Fibroblast of lung (primary cell): ENCODE data around the gene MYO7A. TPM values are rescaled to one million over a fixed set of nuclear protein-coding genes. Genes with fewer than 3 reads are reported as not detected.

Source experiments
- DNase-seq, 2 donors: peaks; one replicate each; pipeline versions ENCODE4 v3.0.0 to v3.0.0-alpha.2; 2010; ENCODE audit warnings: low read depth in 2 of 2
- H2AFZ ChIP-seq: 2 replicates; pipeline ENCODE4 v1.5.1; 2012; ENCODE audit warnings: low read length, control low read depth, inconsistent platforms
- H3K27ac ChIP-seq: 2 replicates; pipeline ENCODE4 v1.5.1; 2011; ENCODE audit warnings: low read length, control low read depth; ENCODE audit not compliant: insufficient read depth
- H3K27me3 ChIP-seq: 2 replicates; pipeline ENCODE4 v1.5.1; 2011; ENCODE audit warnings: mild to moderate bottlenecking, low read length; ENCODE audit not compliant: control insufficient read depth, insufficient read depth
- H3K36me3 ChIP-seq: 2 replicates; pipeline ENCODE4 v1.5.1; 2011; ENCODE audit warnings: low read length; ENCODE audit not compliant: control insufficient read depth, insufficient read depth
- H3K4me1 ChIP-seq: 2 replicates; pipeline ENCODE4 v1.5.1; 2011; ENCODE audit warnings: low read length; ENCODE audit not compliant: control insufficient read depth, insufficient read depth; ENCODE audit errors: extremely low read depth
- H3K4me2 ChIP-seq: 2 replicates; pipeline ENCODE4 v1.5.1; 2011; ENCODE audit warnings: low read length, control low read depth; ENCODE audit not compliant: insufficient read depth; ENCODE audit errors: extremely low read depth
- H3K4me3 ChIP-seq, 4 experiments: fragments of 200-600 bp in 1 of 4; sonication (generic) in 1 of 4; replicated peaks in 1 of 4; 2 replicates each; pipeline ENCODE4 v1.5.1; 2011 to 2016; ENCODE audit warnings: low read length in 4 of 4, low read depth in 3 of 4, mild to moderate bottlenecking in 3 of 4, control low read depth in 2 of 4, inconsistent platforms in 1 of 4, mixed read lengths in 1 of 4; ENCODE audit not compliant: insufficient read depth in 1 of 4; ENCODE audit errors: control extremely low read depth in 1 of 4
- H3K79me2 ChIP-seq: 2 replicates; pipeline ENCODE4 v1.5.1; 2012; ENCODE audit warnings: mild to moderate bottlenecking, low read length, inconsistent platforms; ENCODE audit not compliant: control insufficient read depth, insufficient read depth
- H3K9ac ChIP-seq: 2 replicates; pipeline ENCODE4 v1.5.1; 2011; ENCODE audit warnings: mild to moderate bottlenecking, low read length, control low read depth; ENCODE audit not compliant: insufficient read depth
- H3K9me3 ChIP-seq: 2 replicates; pipeline ENCODE4 v1.5.1; 2012; ENCODE audit warnings: low read depth, low read length; ENCODE audit not compliant: control insufficient read depth, insufficient read depth
- H4K20me1 ChIP-seq: 2 replicates; pipeline ENCODE4 v1.5.1; 2011; ENCODE audit warnings: low read length; ENCODE audit not compliant: control insufficient read depth, insufficient read depth; ENCODE audit errors: extremely low read depth
- EZH2 ChIP-seq: IDR thresholded peaks from 2 replicates; pipeline ENCODE4 v1.5.1; 2012; ENCODE audit warnings: low read length, control low read depth, mild to moderate bottlenecking; ENCODE audit errors: missing control alignments
- polyA plus RNA-seq, 2 donors: library from polyadenylated mRNA; depleted of rRNA in 1 of 2; stranded (reverse) in 1 of 2; unstranded in 1 of 2; fragments of >200 nt; gene quantifications; 2 replicates each; pipeline ENCODE4 v1.2.1, GENCODE V29; 2011 to 2012; ENCODE audit warnings: missing spikeins in 1 of 2
- total RNA-seq: library from RNA; depleted of rRNA; stranded (reverse); fragments of >200 nt; gene quantifications from 2 replicates; pipeline ENCODE4 v1.2.1, GENCODE V29; 2014
- TF ChIP-seq, protein P1 (sequence below), 2 donors: IDR thresholded peaks in 1 of 2; conservative IDR thresholded peaks in 1 of 2; 1 replicate in 1 of 2; 2 replicates in 1 of 2; pipeline ENCODE4 v1.5.1; 2011 to 2012; ENCODE audit warnings: low read length in 2 of 2, control low read depth in 1 of 2, inconsistent platforms in 1 of 2, low read depth in 1 of 2, mild to moderate bottlenecking in 1 of 2

MYO7A gene
- total and polyA plus RNA-seq, 2 donors (not counting 1 experiment from before 2014, with no cell fraction given), result 0.01 to 0.33 TPM

DNA sequence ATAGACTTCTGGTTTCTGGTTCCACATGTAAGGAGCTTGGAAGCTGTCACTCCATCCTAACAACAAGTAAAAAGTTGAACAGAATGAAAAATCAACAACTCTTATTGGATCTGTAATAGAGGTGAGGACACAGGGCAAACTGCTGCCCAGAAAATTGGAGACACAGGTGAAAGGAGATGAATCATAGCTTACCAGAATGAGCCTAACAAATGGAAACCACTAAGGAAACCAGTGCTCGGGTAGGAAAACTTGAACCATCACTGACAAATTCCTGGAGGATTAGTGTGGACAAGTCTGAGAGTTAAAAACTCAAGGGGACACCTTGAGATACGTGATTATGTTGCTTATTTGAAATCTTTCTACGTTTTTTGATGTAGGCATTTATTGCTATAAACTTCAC lies 121.4 kb downstream of the MYO7A start:
- Histone ChIP-seq H3K79me2 (no peaks in the 10 kb centered on the region), H4K20me1 (no peaks in the 10 kb centered on the region), H3K27me3 (no peaks in the 10 kb centered on the region), H3K9me3 (no peaks in the 10 kb centered on the region), H3K36me3 (no peaks in the 10 kb centered on the region), H3K4me3 (no peak overlapping the region), H2AFZ (peak overlapping the region; percentile 57), H3K4me1 (peaks cover 4% of the 10 kb centered on the region), H3K4me2 (no peak overlapping the region), H3K9ac (no peak overlapping the region), H3K27ac (no peak overlapping the region)
- DNase-seq, result peak in 1 of 2 donors; percentile 86
- TF ChIP-seq, protein P1, sequence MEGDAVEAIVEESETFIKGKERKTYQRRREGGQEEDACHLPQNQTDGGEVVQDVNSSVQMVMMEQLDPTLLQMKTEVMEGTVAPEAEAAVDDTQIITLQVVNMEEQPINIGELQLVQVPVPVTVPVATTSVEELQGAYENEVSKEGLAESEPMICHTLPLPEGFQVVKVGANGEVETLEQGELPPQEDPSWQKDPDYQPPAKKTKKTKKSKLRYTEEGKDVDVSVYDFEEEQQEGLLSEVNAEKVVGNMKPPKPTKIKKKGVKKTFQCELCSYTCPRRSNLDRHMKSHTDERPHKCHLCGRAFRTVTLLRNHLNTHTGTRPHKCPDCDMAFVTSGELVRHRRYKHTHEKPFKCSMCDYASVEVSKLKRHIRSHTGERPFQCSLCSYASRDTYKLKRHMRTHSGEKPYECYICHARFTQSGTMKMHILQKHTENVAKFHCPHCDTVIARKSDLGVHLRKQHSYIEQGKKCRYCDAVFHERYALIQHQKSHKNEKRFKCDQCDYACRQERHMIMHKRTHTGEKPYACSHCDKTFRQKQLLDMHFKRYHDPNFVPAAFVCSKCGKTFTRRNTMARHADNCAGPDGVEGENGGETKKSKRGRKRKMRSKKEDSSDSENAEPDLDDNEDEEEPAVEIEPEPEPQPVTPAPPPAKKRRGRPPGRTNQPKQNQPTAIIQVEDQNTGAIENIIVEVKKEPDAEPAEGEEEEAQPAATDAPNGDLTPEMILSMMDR (conservative IDR thresholded peaks at IDR 0.05 in 1 of 2, IDR thresholded peaks at IDR 0.05 in 1 of 2; ENCODE audit: low read depth in 1 of 2, low read length in 2 of 2), result no peak
- TF ChIP-seq EZH2, result no peak

DNA sequence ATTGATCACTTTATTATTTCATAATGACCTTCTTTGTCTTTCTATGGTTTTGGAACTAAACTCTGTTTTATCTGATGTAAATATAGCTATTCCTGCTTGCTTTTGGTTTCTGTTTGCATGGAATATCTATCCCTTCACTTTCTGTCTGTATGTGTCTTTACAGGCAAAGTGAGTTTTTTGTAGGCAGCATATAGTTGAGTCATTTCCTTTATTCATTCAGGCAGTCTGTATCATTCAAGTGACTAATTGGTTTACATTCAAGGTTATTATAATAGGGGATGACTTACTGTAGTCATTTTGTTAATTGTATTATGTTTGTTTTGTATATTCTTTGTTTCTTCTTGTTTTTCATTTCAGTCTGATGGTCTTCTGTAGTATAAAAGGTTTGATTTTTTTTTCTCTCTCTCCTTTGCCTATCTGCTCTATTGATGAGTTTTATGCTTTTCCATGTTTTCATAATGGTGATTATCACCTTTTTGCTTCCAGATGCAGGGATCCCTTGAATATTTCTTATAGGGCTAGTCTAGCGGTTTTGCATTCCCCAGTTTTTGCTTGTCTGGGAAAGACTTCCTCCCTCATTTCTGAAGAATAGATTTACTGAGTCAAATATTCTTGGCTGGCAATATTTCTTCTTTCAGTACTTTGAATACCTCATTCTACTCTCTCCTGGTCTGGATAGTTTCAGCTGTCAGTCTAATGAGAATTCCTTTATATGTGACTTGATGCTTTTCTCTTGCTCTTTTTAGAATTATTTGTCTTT lies 123.0 kb downstream of the MYO7A start:
- H2AFZ ChIP-seq, result no peak overlapping the region
- no peaks in the 10 kb centered on the region for H3K9me3 ChIP-seq
- H3K4me3 ChIP-seq, result no peak overlapping the region
- TF ChIP-seq, protein P1 (conservative IDR thresholded peaks at IDR 0.05 in 1 of 2, IDR thresholded peaks at IDR 0.05 in 1 of 2; ENCODE audit: low read depth in 1 of 2, low read length in 2 of 2), result no peak
- no peak for TF ChIP-seq EZH2
- DNase-seq, result peak; percentile 46 to 77
- no peaks in the 10 kb centered on the region for H3K27me3 ChIP-seq
- no peak overlapping the region for H3K9ac ChIP-seq
- no peak overlapping the region for H3K27ac ChIP-seq
- H3K4me2 ChIP-seq, result no peak overlapping the region
- H4K20me1 ChIP-seq, result no peaks in the 10 kb centered on the region
- no peaks in the 10 kb centered on the region for H3K4me1 ChIP-seq
- H3K36me3 ChIP-seq, result no peaks in the 10 kb centered on the region
- no peaks in the 10 kb centered on the region for H3K79me2 ChIP-seq

DNA sequence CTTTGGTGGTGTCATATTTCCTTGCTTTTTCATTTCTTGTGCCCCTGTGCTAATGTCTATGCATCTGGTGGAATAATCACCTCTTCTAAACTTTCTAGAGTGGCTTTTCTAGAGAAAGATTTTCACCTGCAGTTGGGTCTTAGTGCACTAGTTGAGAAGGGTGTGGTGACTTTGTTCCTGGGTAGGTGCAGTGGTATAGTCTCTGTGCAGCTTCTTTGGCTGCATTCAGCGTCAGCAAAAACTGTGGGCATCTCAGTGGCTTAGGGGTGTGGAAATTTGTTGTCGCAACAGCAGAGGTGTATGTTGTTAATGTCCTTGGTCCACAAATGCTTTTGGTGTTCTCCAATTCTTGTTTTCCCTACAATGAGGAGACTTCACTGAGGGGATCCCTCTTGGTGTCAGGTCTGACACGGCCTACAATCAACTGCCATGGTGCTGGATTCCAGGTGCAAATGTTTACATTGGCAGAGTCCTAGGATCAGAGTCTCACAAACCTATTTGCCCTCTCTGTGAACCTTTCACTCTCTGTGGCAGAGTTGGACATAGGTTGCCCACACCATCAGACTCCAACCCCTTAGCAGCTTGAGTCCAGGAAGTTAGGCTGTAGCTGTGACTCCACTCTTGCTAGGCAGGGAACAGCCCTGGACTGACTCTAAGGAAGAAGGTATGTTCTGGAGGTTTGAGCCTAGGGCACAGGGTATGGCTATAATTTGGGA lies 124.7 kb downstream of the MYO7A start:
- TF ChIP-seq, protein P1 (conservative IDR thresholded peaks at IDR 0.05 in 1 of 2, IDR thresholded peaks at IDR 0.05 in 1 of 2; ENCODE audit: low read depth in 1 of 2, low read length in 2 of 2), result no peak
- TF ChIP-seq EZH2, result no peak
- no peaks in the 10 kb centered on the region for H3K9me3 ChIP-seq
- no peak overlapping the region for H3K9ac ChIP-seq
- DNase-seq, result no peak
- H3K27me3 ChIP-seq, result no peaks in the 10 kb centered on the region
- H4K20me1 ChIP-seq, result no peaks in the 10 kb centered on the region
- no peaks in the 10 kb centered on the region for H3K4me1 ChIP-seq
- no peak overlapping the region for H3K27ac ChIP-seq
- no peak overlapping the region for H3K4me3 ChIP-seq
- H3K36me3 ChIP-seq, result no peaks in the 10 kb centered on the region
- no peak overlapping the region for H3K4me2 ChIP-seq
- no peak overlapping the region for H2AFZ ChIP-seq
- H3K79me2 ChIP-seq, result no peaks in the 10 kb centered on the region
